Astrocyte (in vitro differentiated cells and primary cell): Measurements from ENCODE around the gene ST14. TPM values are rescaled to one million over a fixed set of nuclear protein-coding genes. Genes with fewer than 3 reads are reported as not detected.

ENCODE experiments used
- DNase-seq: peaks from one replicate; pipeline ENCODE4 v3.0.0-alpha.2; 2010; ENCODE audit warnings: low read depth
- FAIRE-seq: peaks from 2 replicates; lab custom pipeline; 2011; peaks lifted over from hg19 to GRCh38; lab: Jason Lieb, UNC
- H2AFZ ChIP-seq: 2 replicates; pipeline ENCODE4 v1.6.0; 2012; ENCODE audit warnings: low read depth, low read length, inconsistent platforms
- H3K27ac ChIP-seq: 2 replicates; pipeline ENCODE4 v1.5.1; 2011; ENCODE audit warnings: low read depth, low read length, inconsistent platforms
- H3K27me3 ChIP-seq: 2 replicates; pipeline ENCODE4 v1.6.0; 2011; ENCODE audit warnings: low read length, inconsistent platforms; ENCODE audit not compliant: insufficient read depth
- H3K36me3 ChIP-seq: 2 replicates; pipeline ENCODE4 v1.5.1; 2011; ENCODE audit warnings: low read length, inconsistent platforms; ENCODE audit not compliant: insufficient read depth
- H3K4me1 ChIP-seq: 2 replicates; pipeline ENCODE4 v1.5.1; 2011; ENCODE audit warnings: low read length, inconsistent platforms; ENCODE audit not compliant: insufficient read depth
- H3K4me2 ChIP-seq: 2 replicates; pipeline ENCODE4 v1.6.0; 2012; ENCODE audit warnings: low read length, inconsistent platforms
- H3K4me3 ChIP-seq: 2 replicates; pipeline ENCODE4 v1.5.1; 2011; ENCODE audit warnings: low read depth, mild to moderate bottlenecking, low read length, inconsistent platforms; ENCODE audit not compliant: insufficient read depth
- H3K79me2 ChIP-seq: 2 replicates; pipeline ENCODE4 v1.6.0; 2012; ENCODE audit warnings: mild to moderate bottlenecking, low read length, inconsistent platforms; ENCODE audit not compliant: insufficient read depth
- H3K9ac ChIP-seq: 2 replicates; pipeline ENCODE4 v1.6.0; 2012; ENCODE audit warnings: mild to moderate bottlenecking, low read length, inconsistent platforms
- H3K9me3 ChIP-seq: 2 replicates; pipeline ENCODE4 v1.5.1; 2012; ENCODE audit warnings: low read depth, mild to moderate bottlenecking, low read length, inconsistent platforms; ENCODE audit not compliant: insufficient read depth
- H4K20me1 ChIP-seq: 2 replicates; pipeline ENCODE4 v1.6.0; 2012; ENCODE audit warnings: low read length, inconsistent platforms; ENCODE audit not compliant: insufficient read depth
- H3K27ac Mint-ChIP-seq: one replicate; pipeline ENCODE4 v1.8.0; 2021; ENCODE audit warnings: mild to moderate bottlenecking, mixed read lengths; ENCODE audit not compliant: unreplicated experiment
- H3K27me3 Mint-ChIP-seq: one replicate; pipeline ENCODE4 v1.8.0; 2021; ENCODE audit warnings: low read depth, mixed read lengths; ENCODE audit not compliant: unreplicated experiment
- H3K36me3 Mint-ChIP-seq: one replicate; pipeline ENCODE4 v1.8.0; 2021; ENCODE audit warnings: low read depth, mixed read lengths; ENCODE audit not compliant: unreplicated experiment
- H3K4me1 Mint-ChIP-seq: one replicate; pipeline ENCODE4 v1.8.0; 2021; ENCODE audit warnings: low read depth, mixed read lengths; ENCODE audit not compliant: unreplicated experiment
- H3K4me3 Mint-ChIP-seq: one replicate; pipeline ENCODE4 v1.8.0; 2021; ENCODE audit warnings: mild to moderate bottlenecking, moderate library complexity, mixed read lengths; ENCODE audit not compliant: unreplicated experiment
- H3K9me3 Mint-ChIP-seq: one replicate; pipeline ENCODE4 v1.8.0; 2021; ENCODE audit warnings: mild to moderate bottlenecking, mixed read lengths; ENCODE audit not compliant: unreplicated experiment
- CTCF ChIP-seq: IDR thresholded peaks from 2 replicates; pipeline ENCODE4 v1.5.1; 2011; ENCODE audit warnings: low read depth, mild to moderate bottlenecking, inconsistent platforms, low read length, moderate library complexity; ENCODE audit not compliant: insufficient read depth
- EZH2 ChIP-seq: IDR thresholded peaks from 2 replicates; pipeline ENCODE4 v1.6.1; 2012; ENCODE audit warnings: mild to moderate bottlenecking, low read length, inconsistent platforms; ENCODE audit not compliant: insufficient read depth
- total RNA-seq: library from RNA; stranded (reverse); gene quantifications from 2 replicates; pipeline ENCODE4 v1.2.1, GENCODE V29; 2021

ST14 gene
- total RNA-seq, 1 donor from 2014 or later, result 4.2 TPM

GRCh38 chr11:130211144-130211543 lies 51.6 kb downstream of the ST14 start:
- no peaks in the 10 kb centered on the region for H3K4me1 Mint-ChIP-seq
- no peak for DNase-seq

GRCh38 chr11:130211781-130212401 lies 52.3 kb downstream of the ST14 start:
- Histone ChIP-seq H3K27me3 (peaks cover 34% of the 10 kb centered on the region), H3K9me3 (no peaks in the 10 kb centered on the region), H3K4me1 (no peaks in the 10 kb centered on the region), H3K4me3 (no peak overlapping the region), H3K9ac (no peak overlapping the region), H3K4me2 (no peak overlapping the region), H4K20me1 (no peaks in the 10 kb centered on the region), H2AFZ (no peak overlapping the region), H3K36me3 (no peaks in the 10 kb centered on the region), H3K27ac (no peak overlapping the region), H3K79me2 (no peaks in the 10 kb centered on the region)
- no peaks in the 10 kb centered on the region for H3K4me1 Mint-ChIP-seq
- H3K27me3 Mint-ChIP-seq, result peaks cover 56% of the 10 kb centered on the region
- H3K9me3 Mint-ChIP-seq, result no peaks in the 10 kb centered on the region
- FAIRE-seq (no peak), DNase-seq (no peak)
- no peak overlapping the region for H3K4me3 Mint-ChIP-seq
- peaks cover 2% of the 10 kb centered on the region for H3K36me3 Mint-ChIP-seq
- H3K27ac Mint-ChIP-seq, result no peak overlapping the region
- TF ChIP-seq EZH2 (no peak), CTCF (no peak)

More at GRCh38 chr11:130211144-130211543, 51.6 kb downstream of the ST14 start:
- H3K27me3 Mint-ChIP-seq, result peaks cover 51% of the 10 kb centered on the region
- no peak for FAIRE-seq
- H2AFZ ChIP-seq, result no peak overlapping the region
- H3K4me3 Mint-ChIP-seq, result no peak overlapping the region
- H3K27ac Mint-ChIP-seq, result no peak overlapping the region
- H3K79me2 ChIP-seq, result no peaks in the 10 kb centered on the region
- H3K9ac ChIP-seq, result no peak overlapping the region
- H3K27ac ChIP-seq, result no peak overlapping the region
- H3K4me2 ChIP-seq, result no peak overlapping the region
- no peaks in the 10 kb centered on the region for H3K4me1 ChIP-seq
- H3K4me3 ChIP-seq, result no peak overlapping the region
- peaks cover 2% of the 10 kb centered on the region for H3K36me3 Mint-ChIP-seq
- no peaks in the 10 kb centered on the region for H3K36me3 ChIP-seq
- H3K27me3 ChIP-seq, result peaks cover 28% of the 10 kb centered on the region
- TF ChIP-seq CTCF (no peak), EZH2 (no peak)
- no peaks in the 10 kb centered on the region for H3K9me3 ChIP-seq
- no peaks in the 10 kb centered on the region for H3K9me3 Mint-ChIP-seq
- no peaks in the 10 kb centered on the region for H4K20me1 ChIP-seq

DNA sequence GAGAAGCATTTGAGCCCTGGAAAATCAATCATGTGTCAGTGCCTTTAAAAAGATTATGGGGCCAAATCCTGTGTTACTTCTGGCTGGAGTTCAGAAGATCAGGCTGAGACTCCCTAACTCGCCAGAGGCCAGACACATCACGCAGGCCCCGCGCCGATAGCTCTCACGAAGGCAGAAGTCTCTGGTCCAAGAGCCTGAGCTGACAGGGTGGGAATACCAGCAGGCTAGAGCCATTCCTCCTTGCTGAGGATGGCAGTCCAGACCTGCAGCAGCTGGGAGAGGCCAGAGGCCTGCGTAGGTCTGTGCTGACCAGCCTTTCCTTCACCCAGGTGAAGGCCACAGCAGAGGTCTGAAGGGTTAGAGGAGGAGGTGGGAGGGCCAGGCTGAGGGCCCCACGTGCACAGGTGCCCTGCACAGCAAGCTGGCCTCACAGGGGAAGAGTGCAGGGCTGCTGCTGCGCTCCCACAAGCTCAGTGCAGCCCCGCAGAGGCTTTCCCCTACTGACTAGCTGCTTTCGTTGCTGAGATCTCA lies 52.9 kb downstream of the ST14 start:
- TF ChIP-seq CTCF (no peak), EZH2 (no peak)
- no peak overlapping the region for H3K4me3 Mint-ChIP-seq
- no peak overlapping the region for H3K9ac ChIP-seq
- H3K4me1 Mint-ChIP-seq, result no peaks in the 10 kb centered on the region
- H3K4me2 ChIP-seq, result no peak overlapping the region
- H3K4me3 ChIP-seq, result no peak overlapping the region
- H3K27ac Mint-ChIP-seq, result no peak overlapping the region
- DNase-seq (no peak), FAIRE-seq (no peak)
- H3K79me2 ChIP-seq, result no peaks in the 10 kb centered on the region
- no peaks in the 10 kb centered on the region for H3K9me3 ChIP-seq
- H3K4me1 ChIP-seq, result no peaks in the 10 kb centered on the region
- no peaks in the 10 kb centered on the region for H4K20me1 ChIP-seq
- H3K27me3 ChIP-seq, result peaks cover 40% of the 10 kb centered on the region
- H3K36me3 Mint-ChIP-seq, result peaks cover 2% of the 10 kb centered on the region
- H3K36me3 ChIP-seq, result no peaks in the 10 kb centered on the region
- peaks cover 61% of the 10 kb centered on the region for H3K27me3 Mint-ChIP-seq
- H2AFZ ChIP-seq, result no peak overlapping the region
- no peaks in the 10 kb centered on the region for H3K9me3 Mint-ChIP-seq
- H3K27ac ChIP-seq, result no peak overlapping the region
